Measurements from ENCODE around the gene POLR1A.

The POLR1A gene

DNA sequence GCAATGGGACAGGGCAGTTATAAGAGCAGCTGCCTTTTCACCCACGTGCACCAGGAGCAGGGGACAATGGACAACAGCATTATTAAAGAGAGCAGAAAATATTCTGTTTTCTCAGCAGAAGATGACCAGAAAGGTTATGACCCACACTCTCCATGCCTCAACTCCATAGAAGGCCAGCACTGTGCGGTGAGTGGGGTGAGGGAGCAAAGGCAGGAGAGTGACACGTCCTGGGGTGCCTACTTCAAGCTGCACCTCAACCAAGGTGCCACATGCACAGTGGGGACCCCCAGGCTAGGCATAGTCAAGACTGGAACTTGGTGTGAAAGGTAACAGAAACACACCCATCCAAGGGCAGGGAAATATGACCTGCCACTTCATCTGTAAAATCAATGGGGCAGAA is 50.4 kb downstream of the POLR1A start:
- no peak for DNase-seq (ENCODE audit: low read depth)
- no peak overlapping the region for H3K4me3 ChIP-seq (ENCODE audit: control insufficient read depth, low read depth, low read length)
- TF ChIP-seq, protein P1, sequence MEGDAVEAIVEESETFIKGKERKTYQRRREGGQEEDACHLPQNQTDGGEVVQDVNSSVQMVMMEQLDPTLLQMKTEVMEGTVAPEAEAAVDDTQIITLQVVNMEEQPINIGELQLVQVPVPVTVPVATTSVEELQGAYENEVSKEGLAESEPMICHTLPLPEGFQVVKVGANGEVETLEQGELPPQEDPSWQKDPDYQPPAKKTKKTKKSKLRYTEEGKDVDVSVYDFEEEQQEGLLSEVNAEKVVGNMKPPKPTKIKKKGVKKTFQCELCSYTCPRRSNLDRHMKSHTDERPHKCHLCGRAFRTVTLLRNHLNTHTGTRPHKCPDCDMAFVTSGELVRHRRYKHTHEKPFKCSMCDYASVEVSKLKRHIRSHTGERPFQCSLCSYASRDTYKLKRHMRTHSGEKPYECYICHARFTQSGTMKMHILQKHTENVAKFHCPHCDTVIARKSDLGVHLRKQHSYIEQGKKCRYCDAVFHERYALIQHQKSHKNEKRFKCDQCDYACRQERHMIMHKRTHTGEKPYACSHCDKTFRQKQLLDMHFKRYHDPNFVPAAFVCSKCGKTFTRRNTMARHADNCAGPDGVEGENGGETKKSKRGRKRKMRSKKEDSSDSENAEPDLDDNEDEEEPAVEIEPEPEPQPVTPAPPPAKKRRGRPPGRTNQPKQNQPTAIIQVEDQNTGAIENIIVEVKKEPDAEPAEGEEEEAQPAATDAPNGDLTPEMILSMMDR (IDR thresholded peaks at IDR 0.05; ENCODE audit: control insufficient read depth, insufficient read depth, low read depth, low read length, missing control alignments), result no peak

DNA sequence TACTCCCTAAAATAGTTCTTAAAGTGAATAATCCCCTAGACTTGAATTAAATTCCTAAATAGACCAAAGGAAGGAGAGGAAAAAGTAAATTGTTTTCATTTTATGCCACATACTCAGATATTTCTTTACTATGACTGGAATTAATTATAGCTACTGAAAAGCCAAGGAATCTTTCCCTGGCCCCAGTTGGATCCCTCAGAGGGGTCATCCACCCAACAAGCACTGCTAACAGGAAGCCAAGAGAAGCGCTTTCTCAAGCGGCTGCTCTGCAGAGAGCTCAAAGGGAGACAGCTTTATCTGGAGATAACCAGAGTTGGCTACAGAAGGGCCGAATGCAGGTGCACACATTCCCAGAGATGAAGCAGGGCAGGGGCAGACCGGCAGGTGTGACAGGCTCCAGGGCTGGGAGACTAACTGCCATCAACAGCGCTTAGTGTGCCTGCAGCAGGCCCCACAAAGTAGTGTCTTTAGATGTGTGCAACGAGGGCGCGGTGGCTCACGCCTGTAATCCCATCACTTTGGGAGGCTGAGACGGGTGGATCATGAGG is 51.1 kb downstream of the POLR1A start:
- H3K4me3 ChIP-seq (ENCODE audit: control insufficient read depth, low read depth, low read length), result no peak overlapping the region
- no peak for DNase-seq (ENCODE audit: low read depth)
- TF ChIP-seq, protein P1 (IDR thresholded peaks at IDR 0.05; ENCODE audit: control insufficient read depth, insufficient read depth, low read depth, low read length, missing control alignments), result no peak

DNA sequence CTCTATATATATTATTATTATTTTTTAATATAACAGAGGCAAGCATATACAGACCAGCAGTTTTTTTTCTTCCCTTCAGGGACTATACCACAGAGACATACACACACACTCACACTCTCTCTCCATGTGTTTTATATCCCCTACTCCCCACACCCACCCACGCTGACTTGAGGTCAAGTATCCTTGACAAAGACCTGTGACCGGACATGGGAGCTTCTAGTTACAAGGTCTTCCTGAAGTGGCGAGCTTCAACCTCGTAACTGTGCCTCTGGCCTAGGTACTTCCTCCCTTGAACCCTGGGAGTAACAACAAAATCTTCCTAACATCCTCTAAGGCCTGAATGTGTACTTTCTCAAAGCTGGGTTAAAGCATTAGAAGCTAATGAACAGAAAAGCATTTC is 52.5 kb downstream of the POLR1A start:
- DNase-seq (ENCODE audit: low read depth), result no peak
- TF ChIP-seq, protein P1 (IDR thresholded peaks at IDR 0.05; ENCODE audit: control insufficient read depth, insufficient read depth, low read depth, low read length, missing control alignments), result no peak
- H3K4me3 ChIP-seq (ENCODE audit: control insufficient read depth, low read depth, low read length), result no peak overlapping the region

DNA sequence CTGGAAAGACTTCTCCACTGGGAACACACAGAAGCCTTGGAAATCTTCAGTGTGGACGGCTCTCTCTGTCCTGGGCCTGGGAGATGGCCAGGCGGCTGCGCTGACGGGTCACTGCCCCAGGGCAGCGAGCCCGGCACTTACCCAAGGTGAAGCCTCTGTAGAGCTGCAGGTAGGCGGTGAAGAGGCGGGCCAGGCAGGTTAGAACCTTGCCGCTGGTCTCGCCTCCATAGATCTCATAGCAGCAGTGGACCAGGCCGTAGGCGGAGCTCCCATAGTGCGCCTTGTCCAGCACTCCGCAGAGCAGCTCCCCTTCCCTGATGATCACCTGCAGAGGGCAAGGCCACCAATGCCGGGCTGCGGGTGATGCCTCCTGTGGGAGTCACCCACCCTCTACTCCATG is 53.0 kb downstream of the POLR1A start:
- DNase-seq (ENCODE audit: low read depth), result no peak
- H3K4me3 ChIP-seq (ENCODE audit: control insufficient read depth, low read depth, low read length), result no peak overlapping the region
- TF ChIP-seq, protein P1 (IDR thresholded peaks at IDR 0.05; ENCODE audit: control insufficient read depth, insufficient read depth, low read depth, low read length, missing control alignments), result no peak

DNA sequence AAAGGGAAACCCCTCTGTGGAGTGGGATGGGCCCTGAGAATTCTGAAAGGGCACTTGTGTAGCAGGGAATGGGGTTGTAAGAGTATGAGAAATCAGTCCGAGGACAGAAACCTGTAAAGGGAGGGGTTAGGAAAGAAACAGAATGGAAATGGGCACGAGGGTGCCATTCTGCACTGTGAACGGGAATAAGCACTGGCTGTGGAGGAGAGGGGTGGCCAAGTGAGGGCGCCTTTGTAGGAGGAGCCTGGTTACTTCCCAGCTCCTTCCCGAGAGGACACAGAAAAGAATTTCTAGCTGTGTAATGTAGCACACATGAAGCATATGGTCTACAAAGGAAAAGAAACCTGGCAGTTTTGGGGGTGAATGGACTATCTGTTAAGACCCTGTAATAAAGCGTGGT is 53.4 kb downstream of the POLR1A start:
- TF ChIP-seq, protein P1 (IDR thresholded peaks at IDR 0.05; ENCODE audit: control insufficient read depth, insufficient read depth, low read depth, low read length, missing control alignments), result no peak
- no peak for DNase-seq (ENCODE audit: low read depth)
- no peak overlapping the region for H3K4me3 ChIP-seq (ENCODE audit: control insufficient read depth, low read depth, low read length)

DNA sequence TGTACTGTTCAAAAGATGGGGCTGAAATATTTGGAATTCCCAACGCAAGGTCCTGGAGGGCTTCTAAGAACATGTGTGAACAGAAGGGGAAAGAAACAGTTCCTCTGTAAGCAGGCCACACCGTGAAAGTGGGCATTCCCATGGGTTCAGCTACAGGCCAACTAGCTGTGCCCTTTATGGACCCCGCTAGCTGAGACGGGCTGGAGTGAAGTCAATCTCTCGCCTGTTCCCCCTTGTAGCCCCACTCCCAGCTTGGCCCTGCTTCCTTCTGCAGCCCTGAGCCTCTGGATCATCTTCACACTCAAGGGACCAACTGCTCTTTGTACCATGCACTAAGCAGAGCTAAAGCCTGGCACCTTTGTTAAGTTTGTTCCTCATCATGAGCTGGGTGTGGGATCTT is 55.4 kb downstream of the POLR1A start:
- no peak overlapping the region for H3K4me3 ChIP-seq (ENCODE audit: control insufficient read depth, low read depth, low read length)
- no peak for DNase-seq (ENCODE audit: low read depth)
- TF ChIP-seq, protein P1 (IDR thresholded peaks at IDR 0.05; ENCODE audit: control insufficient read depth, insufficient read depth, low read depth, low read length, missing control alignments), result no peak

DNA sequence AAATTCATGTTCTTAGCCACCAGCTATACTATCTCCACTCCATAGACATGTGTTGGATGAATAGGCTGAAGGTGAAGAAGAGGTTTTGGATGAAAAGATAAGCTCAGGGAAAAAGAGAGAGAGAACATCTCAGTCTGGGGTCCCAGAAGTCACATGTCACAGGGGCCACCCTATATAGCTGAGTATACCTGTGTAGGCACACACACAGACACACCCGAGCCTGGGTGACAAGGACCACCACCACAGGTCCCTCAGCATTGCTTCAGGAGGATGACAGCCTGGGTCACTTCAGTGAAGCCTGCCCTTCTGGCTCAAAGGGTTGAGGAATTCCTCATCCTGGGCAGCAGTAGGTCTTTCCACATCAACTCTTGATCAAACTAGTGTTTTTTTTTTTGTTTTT is 56.2 kb downstream of the POLR1A start:
- no peak for DNase-seq (ENCODE audit: low read depth)
- TF ChIP-seq, protein P1 (IDR thresholded peaks at IDR 0.05; ENCODE audit: control insufficient read depth, insufficient read depth, low read depth, low read length, missing control alignments), result no peak
- no peak overlapping the region for H3K4me3 ChIP-seq (ENCODE audit: control insufficient read depth, low read depth, low read length)

All from AG09309 (cell line).